Measurements from ENCODE around the gene WDR47. TPM values are rescaled to one million over a fixed set of nuclear protein-coding genes. Genes with fewer than 3 reads are reported as not detected.
A peak's percentile ranks its signal among the peaks of the same experiment; 100 is the strongest.

Gene WDR47
- total RNA-seq, 1 experiment from 2014 or later: 16.1 TPM

- peak within 1 kb of the TSS; percentile 99 for H3K4me3 Mint-ChIP-seq (ENCODE audit: unreplicated experiment)
- H3K27ac Mint-ChIP-seq (ENCODE audit: low read depth, unreplicated experiment): peak within 1 kb of the TSS; percentile 100
- peaks cover 29% of the 10 kb centered on the region for H3K36me3 Mint-ChIP-seq (ENCODE audit: insufficient read depth, unreplicated experiment)
- H3K27me3 Mint-ChIP-seq (ENCODE audit: insufficient read depth, unreplicated experiment): no peaks in the 10 kb centered on the region
- ChIA-PET POLR2A (interaction anchor here (0.6 to 3.3 kb wide), 26 partner anchors 8 to 875 kb away, joined by 3 to 69 read pairs (median 5); partner anchors contain the start of genes CLCC1, PSMA5, SARS1 and TMEM167B), CTCF (interaction anchor here (0.5 to 2.3 kb wide), 3 partner anchors 24 to 494 kb away, joined by 5 to 10 read pairs (median 9); a partner anchor contains a TSS)
- TSS peak; percentile 99 for BruUV-seq (replicated peaks)
- TF ChIP-seq CTCF (IDR thresholded peaks at IDR 0.05; ENCODE audit: unreplicated experiment): no peak
- peak; percentile 93 for DNase-seq (ENCODE audit: unreplicated experiment)
- no peaks in the 10 kb centered on the region for H3K9me3 Mint-ChIP-seq (ENCODE audit: unreplicated experiment)
- intact Hi-C loops (cut with micrococcal nuclease): loop anchor here (1.0 to 2.0 kb wide), 2 partner anchors 14 to 113 kb away; partner anchors contain the start of genes CLCC1 and TMEM167B
- peaks cover 5% of the 10 kb centered on the region for H3K4me1 Mint-ChIP-seq (ENCODE audit: insufficient read depth, unreplicated experiment)
These were observed 33.9 kb upstream of the WDR47 start, which contains the start of gene TAF13 for GRCh38 chr1:109075531-109076490. Gene TAF13, minus strand, starts transcription at chr1:109076003. Its CDS starts 56 bp downstream, at chr1:109075947.

DNA sequence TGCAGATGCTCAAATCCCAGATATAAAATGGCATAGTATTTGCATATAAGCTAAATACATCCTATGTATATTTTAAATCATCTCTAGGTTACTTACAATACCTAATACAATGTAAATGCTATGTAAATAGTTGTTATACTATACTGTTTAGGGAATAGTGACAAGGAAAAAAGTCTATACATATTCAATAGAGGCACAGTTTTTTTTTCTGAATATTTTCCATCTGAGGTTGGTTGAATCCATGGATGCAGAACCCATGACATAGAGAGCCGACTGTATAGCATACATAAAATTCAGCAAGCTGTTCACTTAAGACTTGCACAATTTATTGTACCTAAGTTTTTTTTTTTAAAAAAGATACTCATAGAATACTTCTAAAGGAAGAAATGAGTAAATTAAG lies 27.4 kb upstream of the WDR47 start:
- no peak for DNase-seq (ENCODE audit: unreplicated experiment)
- POLR2A ChIA-PET: interaction anchor here (0.7 to 2.0 kb wide), 3 partner anchors 27 to 1058 kb away, joined by 3 to 6 read pairs (median 4); partner anchors contain the start of gene WDR47
- intact Hi-C loops (cut with micrococcal nuclease): no loop called here
- Mint-ChIP-seq H3K27ac (ENCODE audit: low read depth, unreplicated experiment) (no peak overlapping the region), H3K27me3 (ENCODE audit: insufficient read depth, unreplicated experiment) (no peaks in the 10 kb centered on the region), H3K4me3 (ENCODE audit: unreplicated experiment) (no peak overlapping the region), H3K9me3 (ENCODE audit: unreplicated experiment) (no peaks in the 10 kb centered on the region), H3K36me3 (ENCODE audit: insufficient read depth, unreplicated experiment) (peaks cover 61% of the 10 kb centered on the region), H3K4me1 (ENCODE audit: insufficient read depth, unreplicated experiment) (peaks cover 5% of the 10 kb centered on the region)
- no peak for TF ChIP-seq CTCF (IDR thresholded peaks at IDR 0.05; ENCODE audit: unreplicated experiment)
- no TSS peak for BruUV-seq (replicated peaks)
- CTCF ChIA-PET: interaction anchor here (0.7 kb wide), 2 partner anchors 140 to 526 kb away, joined by 3 to 4 read pairs; no protein-coding TSS in a partner anchor

GRCh38 chr1:109067883-109068282 lies 26.0 kb upstream of the WDR47 start:
- Mint-ChIP-seq H3K27ac (ENCODE audit: low read depth, unreplicated experiment) (no peak overlapping the region), H3K9me3 (ENCODE audit: unreplicated experiment) (no peaks in the 10 kb centered on the region), H3K36me3 (ENCODE audit: insufficient read depth, unreplicated experiment) (peaks cover 55% of the 10 kb centered on the region), H3K27me3 (ENCODE audit: insufficient read depth, unreplicated experiment) (no peaks in the 10 kb centered on the region), H3K4me3 (ENCODE audit: unreplicated experiment) (no peak overlapping the region), H3K4me1 (ENCODE audit: insufficient read depth, unreplicated experiment) (peaks cover 2% of the 10 kb centered on the region)
- intact Hi-C loops (cut with micrococcal nuclease): no loop called here
- ChIA-PET CTCF (interaction anchor here (0.6 kb wide), 6 partner anchors 22 to 363 kb away, joined by 3 to 5 read pairs (median 4); no protein-coding TSS in a partner anchor), POLR2A (interaction anchor here (0.6 to 2.0 kb wide), 4 partner anchors 8 to 32 kb away, joined by 3 to 8 read pairs (median 5); partner anchors contain the start of genes TAF13, TMEM167B and WDR47)
- TF ChIP-seq CTCF (IDR thresholded peaks at IDR 0.05; ENCODE audit: unreplicated experiment): no peak
- no peak for DNase-seq (ENCODE audit: unreplicated experiment)
- no TSS peak for BruUV-seq (replicated peaks)

- no peaks in the 10 kb centered on the region for H3K27me3 Mint-ChIP-seq (ENCODE audit: insufficient read depth, unreplicated experiment)
- intact Hi-C loops (cut with micrococcal nuclease): no loop called here
- no TSS peak for BruUV-seq (replicated peaks)
- ChIA-PET CTCF (interaction anchor here (0.6 to 1.2 kb wide), 2 partner anchors 9 to 47 kb away, joined by 4 read pairs; a partner anchor contains a TSS), POLR2A (no interaction called here)
- no peak for DNase-seq (ENCODE audit: unreplicated experiment)
- no peaks in the 10 kb centered on the region for H3K9me3 Mint-ChIP-seq (ENCODE audit: unreplicated experiment)
- no peaks in the 10 kb centered on the region for H3K4me1 Mint-ChIP-seq (ENCODE audit: insufficient read depth, unreplicated experiment)
- H3K4me3 Mint-ChIP-seq (ENCODE audit: unreplicated experiment): no peak overlapping the region
- peaks cover 55% of the 10 kb centered on the region for H3K36me3 Mint-ChIP-seq (ENCODE audit: insufficient read depth, unreplicated experiment)
- no peak for TF ChIP-seq CTCF (IDR thresholded peaks at IDR 0.05; ENCODE audit: unreplicated experiment)
- H3K27ac Mint-ChIP-seq (ENCODE audit: low read depth, unreplicated experiment): no peak overlapping the region
These were observed 23.2 kb upstream of the WDR47 start for GRCh38 chr1:109065137-109065536.
